ENCODE results near the gene SRSF5. TPM values are rescaled to one million over a fixed set of nuclear protein-coding genes. Genes with fewer than 3 reads are reported as not detected.
A peak's percentile ranks its signal among the peaks of the same experiment; 100 is the strongest.
"Not testable (repeated sequence)": the region's sequence is repeated elsewhere in the genome, so short reads cannot be mapped to it uniquely, and the experiment has no call there.

The SRSF5 gene
- total RNA-seq (340 TPM), polyA plus RNA-seq (ENCODE audit: insufficient read depth, low read depth, low replicate concordance) (207 TPM)
- long read RNA-seq, donor 1, transcript SRSF5-217 (8 exons, 1,500 nt) = major isoform, 18 of 162 reads
- long read RNA-seq, donor 1, transcript SRSF5-208 (2 exons, 947 nt) = minor isoform, 6 of 162 reads
- long read RNA-seq, donor 1, partial matches to known transcripts = 103 of 162 reads
- long read RNA-seq, donor 1, other reads (novel, unspliced or antisense) = 24 of 162 reads
- long read RNA-seq, donor 2, transcript SRSF5-217 (8 exons, 1,500 nt) = major isoform, 11 of 246 reads
- long read RNA-seq, donor 2, transcript SRSF5-208 (2 exons, 947 nt) = minor isoform, 5 of 246 reads
- long read RNA-seq, donor 2, partial matches to known transcripts = 185 of 246 reads
- long read RNA-seq, donor 2, other reads (novel, unspliced or antisense) = 34 of 246 reads
- long read RNA-seq, donor 3, transcript SRSF5-212 (7 exons, 2,443 nt) = minor isoform, 6 of 359 reads
- long read RNA-seq, donor 3, transcript SRSF5-217 (8 exons, 1,500 nt) = minor isoform, 12 of 359 reads
- long read RNA-seq, donor 3, transcript SRSF5-207 (6 exons, 3,044 nt) = minor isoform, 6 of 359 reads
- long read RNA-seq, donor 3, transcript SRSF5-208 (2 exons, 947 nt) = major isoform, 13 of 359 reads
- long read RNA-seq, donor 3, partial matches to known transcripts = 289 of 359 reads
- long read RNA-seq, donor 3, other reads (novel, unspliced or antisense) = 26 of 359 reads
- long read RNA-seq, donor 4, transcript SRSF5-217 (8 exons, 1,500 nt) = minor isoform, 9 of 219 reads
- long read RNA-seq, donor 4, transcript SRSF5-208 (2 exons, 947 nt) = major isoform, 13 of 219 reads
- long read RNA-seq, donor 4, partial matches to known transcripts = 159 of 219 reads
- long read RNA-seq, donor 4, other reads (novel, unspliced or antisense) = 23 of 219 reads
- long read RNA-seq, donor 5, partial matches to known transcripts = 13 of 17 reads
- long read RNA-seq, donor 5, other reads (novel, unspliced or antisense) = 0 of 17 reads
- long read RNA-seq, donor 6, transcript SRSF5-217 (8 exons, 1,500 nt) = major isoform, 30 of 199 reads
- long read RNA-seq, donor 6, transcript SRSF5-208 (2 exons, 947 nt) = minor isoform, 9 of 199 reads
- long read RNA-seq, donor 6, transcript SRSF5-201 (8 exons, 1,638 nt) = minor isoform, 6 of 199 reads
- long read RNA-seq, donor 6, partial matches to known transcripts = 135 of 199 reads
- long read RNA-seq, donor 6, other reads (novel, unspliced or antisense) = 16 of 199 reads
- long read RNA-seq, donor 7, transcript SRSF5-201 (8 exons, 1,638 nt) = minor isoform, 5 of 117 reads
- long read RNA-seq, donor 7, transcript SRSF5-217 (8 exons, 1,500 nt) = major isoform, 26 of 117 reads
- long read RNA-seq, donor 7, partial matches to known transcripts = 13 of 117 reads
- long read RNA-seq, donor 7, other reads (novel, unspliced or antisense) = 70 of 117 reads
- long read RNA-seq, donor 8, transcript SRSF5-217 (8 exons, 1,500 nt) = major isoform, 12 of 189 reads
- long read RNA-seq, donor 8, transcript SRSF5-208 (2 exons, 947 nt) = minor isoform, 10 of 189 reads
- long read RNA-seq, donor 8, partial matches to known transcripts = 129 of 189 reads
- long read RNA-seq, donor 8, other reads (novel, unspliced or antisense) = 26 of 189 reads
- long read RNA-seq, donor 9, transcript SRSF5-217 (8 exons, 1,500 nt) = major isoform, 12 of 52 reads
- long read RNA-seq, donor 9, partial matches to known transcripts = 33 of 52 reads
- long read RNA-seq, donor 9, other reads (novel, unspliced or antisense) = 5 of 52 reads
- long read RNA-seq, donor 10, transcript SRSF5-217 (8 exons, 1,500 nt) = minor isoform, 10 of 233 reads
- long read RNA-seq, donor 10, transcript SRSF5-208 (2 exons, 947 nt) = major isoform, 12 of 233 reads
- long read RNA-seq, donor 10, partial matches to known transcripts = 172 of 233 reads
- long read RNA-seq, donor 10, other reads (novel, unspliced or antisense) = 29 of 233 reads

- DNase-seq (peak; percentile 95 to 99 (median 98)), FAIRE-seq (peak; percentile 53)
- Histone ChIP-seq H3K4me3 (ENCODE audit: low read length in 3 of 3) (peak within 1 kb of the TSS; percentile 95 to 99 (median 99)), H3K9ac (ENCODE audit: low read length in 3 of 3) (peak within 1 kb of the TSS; percentile 98 to 100 (median 100)), H3K4me1 (ENCODE audit: control insufficient read depth in 2 of 3, insufficient read depth in 2 of 3, low read depth in 1 of 3, low read length in 3 of 3) (peaks cover 12 to 25% (median 13%) of the 10 kb centered on the region in 3 donors), H3K36me3 (ENCODE audit: control insufficient read depth in 2 of 3, insufficient read depth in 3 of 3, low read length in 3 of 3) (peaks cover 25 to 41% (median 28%) of the 10 kb centered on the region in 3 donors), H3K27ac (ENCODE audit: low read depth in 2 of 2, low read length in 2 of 2) (peak within 1 kb of the TSS; percentile 99 to 100), H3K9me3 (ENCODE audit: control insufficient read depth in 2 of 3, insufficient read depth in 1 of 3, low read length in 3 of 3) (no peaks in the 10 kb centered on the region), H3K27me3 (ENCODE audit: control insufficient read depth, insufficient read depth, low read length) (no peaks in the 10 kb centered on the region)
- no peak for TF ChIP-seq CTCF (IDR thresholded peaks at IDR 0.05; ENCODE audit: borderline replicate concordance, extremely low read depth, insufficient read depth)
- intact Hi-C loops (cut with DNase I) = no loop called here
These were observed at the start of gene SRSF5 for GRCh38 chr14:69766984-69767368. TSS of gene SRSF5 (plus strand) at chr14:69767142. CDS start at chr14:69768157, 1,015 bp downstream.

- Histone ChIP-seq H3K27ac (ENCODE audit: low read depth in 2 of 2, low read length in 2 of 2) (peak overlapping the region in 1 of 2 donors; percentile 57), H3K4me1 (ENCODE audit: control insufficient read depth in 2 of 3, insufficient read depth in 2 of 3, low read depth in 1 of 3, low read length in 3 of 3) (peaks cover 11 to 25% (median 12%) of the 10 kb centered on the region in 3 donors)
- H3K4me3 ChIP-seq (ENCODE audit: low read length in 3 of 3); FAIRE-seq; H3K27me3 ChIP-seq (ENCODE audit: control insufficient read depth, insufficient read depth, low read length); H3K36me3 ChIP-seq (ENCODE audit: control insufficient read depth in 2 of 3, insufficient read depth in 3 of 3, low read length in 3 of 3); intact Hi-C loops (cut with DNase I); DNase-seq; H3K9ac ChIP-seq (ENCODE audit: low read length in 3 of 3); H3K9me3 ChIP-seq (ENCODE audit: control insufficient read depth in 2 of 3, insufficient read depth in 1 of 3, low read length in 3 of 3): not testable (repeated sequence)
These were observed 48.3 kb upstream of the SRSF5 start for GRCh38 chr14:69718614-69719013.

- TF ChIP-seq CTCF (IDR thresholded peaks at IDR 0.05; ENCODE audit: borderline replicate concordance, extremely low read depth, insufficient read depth) = no peak
- H3K9ac ChIP-seq (ENCODE audit: low read length in 3 of 3) = no peak overlapping the region
- no peaks in the 10 kb centered on the region for H3K27me3 ChIP-seq (ENCODE audit: control insufficient read depth, insufficient read depth, low read length)
- H3K9me3 ChIP-seq (ENCODE audit: control insufficient read depth in 2 of 3, insufficient read depth in 1 of 3, low read length in 3 of 3) = no peaks in the 10 kb centered on the region
- H3K36me3 ChIP-seq (ENCODE audit: control insufficient read depth in 2 of 3, insufficient read depth in 3 of 3, low read length in 3 of 3) = no peaks in the 10 kb centered on the region
- no peak overlapping the region for H3K4me3 ChIP-seq (ENCODE audit: low read length in 3 of 3)
- intact Hi-C loops (cut with DNase I) = no loop called here
- H3K27ac ChIP-seq (ENCODE audit: low read depth in 2 of 2, low read length in 2 of 2) = peak overlapping the region in 1 of 2 donors; percentile 57
- FAIRE-seq (no peak), DNase-seq (peak; percentile 62 to 85 (median 63))
- H3K4me1 ChIP-seq (ENCODE audit: control insufficient read depth in 2 of 3, insufficient read depth in 2 of 3, low read depth in 1 of 3, low read length in 3 of 3) = peaks cover 8 to 25% (median 8%) of the 10 kb centered on the region in 3 donors
These were observed 47.4 kb upstream of the SRSF5 start for GRCh38 chr14:69719501-69719951.

All from kidney (tissue), 22 donors.